Endothelial cell of umbilical vein (primary cell): Measurements from ENCODE around the gene METRNL. TPM values are rescaled to one million over a fixed set of nuclear protein-coding genes. Genes with fewer than 3 reads are reported as not detected.
"Not testable (repeated sequence)": the region's sequence is repeated elsewhere in the genome, so short reads cannot be mapped to it uniquely, and the experiment has no call there.

ENCODE experiments used
- BruUV-seq: library from RNA; stranded (reverse); fragments of 400-500 nt; replicated peaks from 2 replicates; lab custom pipeline; 2021; lab: Mats Ljungman, UMichigan
- CTCF ChIA-PET: fragments of 300-600, 350-600 bp; sonication (Branson Sonifier 250); formaldehyde crosslinking; loops from one replicate; lab custom pipeline; 2021; ENCODE audit warnings: antibody characterized with exemption, inconsistent platforms; lab: Charles Lee
- POLR2A ChIA-PET: fragments of 300-600, 350-600 bp; sonication (Branson Sonifier 250); formaldehyde crosslinking; loops from one replicate; lab custom pipeline; 2021; ENCODE audit warnings: antibody characterized with exemption, inconsistent platforms; lab: Charles Lee
- DNase-seq: peaks from one replicate; pipeline ENCODE4 v3.0.0-alpha.2; 2011; ENCODE audit warnings: low read depth, low spot score
- FAIRE-seq: peaks from 2 replicates; lab custom pipeline; 2011; peaks lifted over from hg19 to GRCh38; lab: Jason Lieb, UNC
- H2AFZ ChIP-seq: 2 replicates; pipeline ENCODE4 v1.6.0; 2012; ENCODE audit warnings: low read depth, low read length, control low read depth, inconsistent platforms
- H3K27ac ChIP-seq: 2 replicates; pipeline ENCODE4 v1.5.1; 2011; ENCODE audit warnings: low read depth, mild to moderate bottlenecking, control low read depth, low read length, moderate library complexity; ENCODE audit not compliant: insufficient read depth
- H3K27me3 ChIP-seq, 2 experiments: 2 replicates each; pipeline versions ENCODE4 v1.6.0 to v1.6.1; 2011; ENCODE audit warnings: low read length in 2 of 2, mixed read lengths in 1 of 2; ENCODE audit not compliant: control insufficient read depth in 2 of 2, insufficient read depth in 2 of 2
- H3K36me3 ChIP-seq, 2 experiments: 2 replicates in 1 of 2; 3 replicates in 1 of 2; pipeline ENCODE4 v1.5.1; 2011; ENCODE audit warnings: low read length in 2 of 2, mild to moderate bottlenecking in 1 of 2, moderate library complexity in 1 of 2; ENCODE audit not compliant: control insufficient read depth in 2 of 2, insufficient read depth in 2 of 2; ENCODE audit errors: extremely low read depth in 1 of 2
- H3K4me1 ChIP-seq: 3 replicates; pipeline ENCODE4 v1.5.1; 2011; ENCODE audit warnings: mild to moderate bottlenecking, low read length; ENCODE audit not compliant: control insufficient read depth, insufficient read depth; ENCODE audit errors: extremely low read depth
- H3K4me2 ChIP-seq: 2 replicates; pipeline ENCODE4 v1.6.1; 2011; ENCODE audit warnings: low read length, control low read depth, mixed read lengths; ENCODE audit not compliant: insufficient read depth
- H3K4me3 ChIP-seq, 3 experiments: fragments of 200-600 bp in 1 of 3; sonication (generic), shearing (Covaris generic) in 1 of 3; replicated peaks in 1 of 3; 2 replicates each; pipeline ENCODE4 v1.5.1; 2011 to 2016; ENCODE audit warnings: control low read depth in 3 of 3, low read length in 3 of 3, mild to moderate bottlenecking in 2 of 3, inconsistent platforms in 1 of 3, low read depth in 1 of 3, moderate library complexity in 1 of 3; ENCODE audit not compliant: insufficient read depth in 1 of 3
- H3K79me2 ChIP-seq: 2 replicates; pipeline ENCODE4 v1.6.0; 2012; ENCODE audit warnings: low read length, inconsistent platforms; ENCODE audit not compliant: control insufficient read depth, insufficient read depth
- H3K9ac ChIP-seq: replicated peaks from 2 replicates; pipeline ENCODE3; 2011; ENCODE audit warnings: low read length, control low read depth; ENCODE audit not compliant: insufficient read depth; ENCODE audit errors: extremely low read depth
- H3K9me1 ChIP-seq: replicated peaks from 3 replicates; pipeline ENCODE4 v1.6.0; 2011; ENCODE audit warnings: mild to moderate bottlenecking, low read length; ENCODE audit not compliant: control insufficient read depth, insufficient read depth; ENCODE audit errors: extremely low read depth
- H3K9me3 ChIP-seq: replicated peaks from 2 replicates; pipeline ENCODE4 v1.5.1; 2012; ENCODE audit warnings: low read length, inconsistent platforms; ENCODE audit not compliant: control insufficient read depth, insufficient read depth
- H4K20me1 ChIP-seq: replicated peaks from 2 replicates; pipeline ENCODE3; 2011; ENCODE audit warnings: mild to moderate bottlenecking, low read length; ENCODE audit not compliant: control insufficient read depth, insufficient read depth; ENCODE audit errors: extremely low read depth
- CTCF ChIP-seq, 2 donors: IDR thresholded peaks; 1 replicate in 1 of 2; 2 replicates in 1 of 2; pipeline ENCODE4 v1.5.1; 2011; ENCODE audit warnings: low read length in 2 of 2, mild to moderate bottlenecking in 2 of 2, moderate library complexity in 2 of 2, control low read depth in 1 of 2, inconsistent platforms in 1 of 2, low read depth in 1 of 2; ENCODE audit not compliant: insufficient read depth in 1 of 2; ENCODE audit errors: extremely low read depth in 1 of 2
- EZH2 ChIP-seq: IDR thresholded peaks from 2 replicates; pipeline ENCODE4 v1.6.1; 2012; ENCODE audit warnings: borderline replicate concordance, low read depth, mild to moderate bottlenecking, moderate library complexity, low read length, inconsistent platforms; ENCODE audit not compliant: severe bottlenecking
- FOS ChIP-seq: IDR thresholded peaks from 2 replicates; pipeline ENCODE4 v1.6.1; 2011; ENCODE audit warnings: mild to moderate bottlenecking, low read length, moderate library complexity, borderline replicate concordance; ENCODE audit not compliant: insufficient read depth
- GATA2 ChIP-seq: IDR thresholded peaks from 2 replicates; pipeline ENCODE4 v1.7.0; 2011; ENCODE audit warnings: low read depth, mild to moderate bottlenecking, moderate library complexity, mixed read lengths, low read length; ENCODE audit not compliant: insufficient read length, insufficient read depth
- JUN ChIP-seq: IDR thresholded peaks from 2 replicates; pipeline ENCODE4 v1.6.1; 2011; ENCODE audit warnings: borderline replicate concordance, low read depth; ENCODE audit not compliant: insufficient read length, insufficient read depth
- MAX ChIP-seq: IDR thresholded peaks from 2 replicates; pipeline ENCODE4 v1.6.1; 2011; ENCODE audit not compliant: insufficient read depth, insufficient read length
- MYC ChIP-seq: IDR thresholded peaks from one replicate; pipeline ENCODE4 v1.6.1; 2011; ENCODE audit warnings: mild to moderate bottlenecking, low read depth, low read length
- POLR2A ChIP-seq: IDR thresholded peaks from 2 replicates; pipeline ENCODE4 v1.6.1; 2012; ENCODE audit warnings: low read depth, mild to moderate bottlenecking, control low read depth, low read length
- POLR2AphosphoS5 ChIP-seq: IDR thresholded peaks from 2 replicates; pipeline ENCODE4 v1.6.1; 2012; ENCODE audit warnings: low read depth, mild to moderate bottlenecking, control low read depth, low read length, moderate library complexity; ENCODE audit not compliant: insufficient read depth
- dilution Hi-C: fragments of 300-500 bp; cut with MboI; formaldehyde crosslinking; loops from one replicate; pipeline ENCODE4 v1.15.0; 2019; ENCODE audit warnings: low sequenced_read_pairs; ENCODE audit not compliant: extremely low pct_ligation_motif_present
- intact Hi-C: fragments of 100-400 bp; cut with micrococcal nuclease; formaldehyde crosslinking; loops from one replicate; pipeline ENCODE4 v1.10.0; 2022
- polyA plus RNA-seq, 4 experiments: library from polyadenylated mRNA; depleted of rRNA in 3 of 4; stranded (reverse) in 3 of 4; unstranded in 1 of 4; fragments of >200 nt; gene quantifications; 2 replicates each; pipeline versions ENCODE4 v1.2.1 to v1.2.3, GENCODE V29; 2011 to 2012; ENCODE audit warnings: missing spikeins in 1 of 4
- total RNA-seq: library from RNA; stranded (reverse); gene quantifications from 2 replicates; pipeline ENCODE4 v1.2.3, GENCODE V29; 2021

METRNL gene
- total and polyA plus RNA-seq, 2 donors (not counting 3 experiments of a cell fraction or from before 2014, with no cell fraction given) = 29.5 to 54.4 TPM

- POLR2A ChIA-PET, dilution Hi-C loops, intact Hi-C loops, CTCF ChIA-PET, H3K4me2 ChIP-seq, H3K27ac ChIP-seq, BruUV-seq, H3K4me3 ChIP-seq, DNase-seq, H3K4me1 ChIP-seq, H4K20me1 ChIP-seq, H3K79me2 ChIP-seq, H2AFZ ChIP-seq, H3K9me1 ChIP-seq, FAIRE-seq, H3K9ac ChIP-seq, H3K36me3 ChIP-seq, H3K9me3 ChIP-seq: not testable (repeated sequence)
- peaks cover 9 to 20% of the 10 kb centered on the region in 2 experiments for H3K27me3 ChIP-seq
Measured at GRCh38 chr17:83140249-83140566, 60.8 kb downstream of the METRNL start.

- H3K27me3 ChIP-seq = peaks cover 16 to 34% of the 10 kb centered on the region in 2 experiments
- no peak overlapping the region for H3K9ac ChIP-seq
- FAIRE-seq (no peak), DNase-seq (no peak)
- no peak overlapping the region for H3K4me2 ChIP-seq
- no peaks in the 10 kb centered on the region for H4K20me1 ChIP-seq
- no peak overlapping the region for H3K4me3 ChIP-seq
- intact Hi-C loops (no loop called here), dilution Hi-C loops (no loop called here)
- H3K9me1 ChIP-seq = no peaks in the 10 kb centered on the region
- no peaks in the 10 kb centered on the region for H3K4me1 ChIP-seq
- no peaks in the 10 kb centered on the region for H3K79me2 ChIP-seq
- H2AFZ ChIP-seq = no peak overlapping the region
- ChIA-PET POLR2A (no interaction called here), CTCF (interaction anchor here (1.3 kb wide), 1 partner anchor 9 kb away, joined by 3 read pairs; no protein-coding TSS in a partner anchor)
- H3K27ac ChIP-seq = no peak overlapping the region
- H3K36me3 ChIP-seq = no peaks in the 10 kb centered on the region
- no TSS peak for BruUV-seq
- no peak for TF ChIP-seq CTCF (IDR thresholded peaks at IDR 0.05; ENCODE audit: extremely low read depth in 1 of 2, insufficient read depth in 1 of 2, low read depth in 1 of 2, low read length in 2 of 2)
- no peak for TF ChIP-seq GATA2
- TF ChIP-seq POLR2A = no peak
- no peak for TF ChIP-seq JUN
- TF ChIP-seq POLR2AphosphoS5 = no peak
- TF ChIP-seq FOS = no peak
- TF ChIP-seq MYC = no peak
- TF ChIP-seq EZH2 = no peak
- TF ChIP-seq MAX = no peak
- no peaks in the 10 kb centered on the region for H3K9me3 ChIP-seq
Measured at GRCh38 chr17:83142619-83143018, 63.2 kb downstream of the METRNL start.
